KOPT-K1 (cell line): ENCODE results near the gene CCDC102B.

Experiments
- H3K27ac ChIP-seq: fragments of 200-600 bp; sonication (generic); 2 replicates; pipeline ENCODE4 v1.5.1; 2016; ENCODE audit warnings: antibody characterized with exemption, mild to moderate bottlenecking, low read depth, low read length; ENCODE audit not compliant: poor library complexity, severe bottlenecking
- H3K36me3 ChIP-seq: fragments of 200-600 bp; sonication (generic); 2 replicates; pipeline ENCODE4 v1.5.1; 2017; ENCODE audit warnings: antibody characterized with exemption, mild to moderate bottlenecking, low read length, moderate library complexity; ENCODE audit not compliant: insufficient read depth
- H3K9me3 ChIP-seq: fragments of 200-600 bp; sonication (generic); 2 replicates; pipeline ENCODE4 v1.5.1; 2017; ENCODE audit warnings: antibody characterized with exemption, low read length, mild to moderate bottlenecking; ENCODE audit not compliant: insufficient read depth, poor library complexity, severe bottlenecking

CCDC102B gene

GRCh38 chr18:68796936-68797690, 767 bp upstream of the CCDC102B start:
- H3K27ac ChIP-seq: no peak overlapping the region

DNA sequence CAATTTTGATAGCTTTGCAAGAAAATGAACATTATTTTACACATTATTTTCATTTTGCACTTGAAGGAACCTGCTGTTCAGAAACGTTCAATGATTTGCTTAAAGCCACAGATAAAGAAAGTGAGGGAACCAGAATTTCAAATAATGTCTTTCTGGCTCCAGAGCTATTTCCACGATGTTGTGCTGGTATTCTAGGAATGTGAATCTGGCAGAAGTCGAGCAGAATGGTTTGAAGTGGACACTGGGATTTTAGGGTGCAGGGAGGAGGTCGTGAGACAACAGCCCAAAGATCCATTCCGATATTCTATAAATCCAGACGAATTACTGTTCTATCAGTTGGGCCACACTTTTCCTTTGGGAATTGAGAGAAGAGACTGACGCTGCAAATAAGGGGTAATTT, 2.2 kb downstream of the CCDC102B start:
- Histone ChIP-seq H3K9me3 (no peaks in the 10 kb centered on the region), H3K27ac (no peak overlapping the region), H3K36me3 (no peaks in the 10 kb centered on the region)

More at GRCh38 chr18:68796936-68797690, 767 bp upstream of the CCDC102B start:
- no peaks in the 10 kb centered on the region for H3K36me3 ChIP-seq
- H3K9me3 ChIP-seq: no peaks in the 10 kb centered on the region

- H3K9me3 ChIP-seq: no peaks in the 10 kb centered on the region
- no peak overlapping the region for H3K27ac ChIP-seq
Observed at GRCh38 chr18:68803356-68803755, 5.5 kb downstream of the CCDC102B start.

GRCh38 chr18:68817584-68817983, 19.7 kb downstream of the CCDC102B start:
- no peak overlapping the region for H3K27ac ChIP-seq
- H3K36me3 ChIP-seq: no peaks in the 10 kb centered on the region

More at GRCh38 chr18:68803356-68803755, 5.5 kb downstream of the CCDC102B start:
- no peaks in the 10 kb centered on the region for H3K36me3 ChIP-seq

GRCh38 chr18:68818584-68818983, 20.7 kb downstream of the CCDC102B start:
- H3K27ac ChIP-seq: no peak overlapping the region
- H3K36me3 ChIP-seq: no peaks in the 10 kb centered on the region
- H3K9me3 ChIP-seq: no peaks in the 10 kb centered on the region

More at GRCh38 chr18:68817584-68817983, 19.7 kb downstream of the CCDC102B start:
- H3K9me3 ChIP-seq: no peaks in the 10 kb centered on the region

DNA sequence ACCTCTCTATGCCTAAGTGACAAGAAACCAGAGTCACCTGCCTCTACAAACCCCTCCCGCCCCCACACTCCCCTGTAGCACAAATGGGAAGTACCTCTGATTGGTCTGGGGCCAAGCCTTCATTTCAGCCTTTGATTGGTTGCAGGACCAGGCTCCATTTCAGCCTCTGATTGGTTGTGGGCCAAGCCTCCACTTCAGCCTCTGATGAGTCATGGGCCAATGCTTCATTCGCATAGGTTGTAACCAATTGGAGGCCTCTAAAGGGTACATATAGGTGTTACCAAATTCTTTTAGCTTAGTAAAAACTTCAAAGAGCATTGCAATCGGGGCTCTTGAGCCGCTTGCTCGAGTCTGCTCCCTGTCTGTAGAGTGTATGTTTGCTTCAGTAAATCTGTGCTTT, 25.0 kb downstream of the CCDC102B start:
- H3K27ac ChIP-seq: no peak overlapping the region
- no peaks in the 10 kb centered on the region for H3K9me3 ChIP-seq
- H3K36me3 ChIP-seq: no peaks in the 10 kb centered on the region

- Histone ChIP-seq H3K27ac (no peak overlapping the region), H3K36me3 (no peaks in the 10 kb centered on the region), H3K9me3 (no peaks in the 10 kb centered on the region)
Observed at GRCh38 chr18:68826121-68826520, 28.2 kb downstream of the CCDC102B start.

GRCh38 chr18:68830256-68831045, 32.6 kb downstream of the CCDC102B start:
- H3K36me3 ChIP-seq: no peaks in the 10 kb centered on the region
- no peaks in the 10 kb centered on the region for H3K9me3 ChIP-seq
- H3K27ac ChIP-seq: no peak overlapping the region

- Histone ChIP-seq H3K27ac (no peak overlapping the region), H3K9me3 (no peaks in the 10 kb centered on the region), H3K36me3 (no peaks in the 10 kb centered on the region)
Observed at GRCh38 chr18:68833756-68834155, 35.9 kb downstream of the CCDC102B start.

DNA sequence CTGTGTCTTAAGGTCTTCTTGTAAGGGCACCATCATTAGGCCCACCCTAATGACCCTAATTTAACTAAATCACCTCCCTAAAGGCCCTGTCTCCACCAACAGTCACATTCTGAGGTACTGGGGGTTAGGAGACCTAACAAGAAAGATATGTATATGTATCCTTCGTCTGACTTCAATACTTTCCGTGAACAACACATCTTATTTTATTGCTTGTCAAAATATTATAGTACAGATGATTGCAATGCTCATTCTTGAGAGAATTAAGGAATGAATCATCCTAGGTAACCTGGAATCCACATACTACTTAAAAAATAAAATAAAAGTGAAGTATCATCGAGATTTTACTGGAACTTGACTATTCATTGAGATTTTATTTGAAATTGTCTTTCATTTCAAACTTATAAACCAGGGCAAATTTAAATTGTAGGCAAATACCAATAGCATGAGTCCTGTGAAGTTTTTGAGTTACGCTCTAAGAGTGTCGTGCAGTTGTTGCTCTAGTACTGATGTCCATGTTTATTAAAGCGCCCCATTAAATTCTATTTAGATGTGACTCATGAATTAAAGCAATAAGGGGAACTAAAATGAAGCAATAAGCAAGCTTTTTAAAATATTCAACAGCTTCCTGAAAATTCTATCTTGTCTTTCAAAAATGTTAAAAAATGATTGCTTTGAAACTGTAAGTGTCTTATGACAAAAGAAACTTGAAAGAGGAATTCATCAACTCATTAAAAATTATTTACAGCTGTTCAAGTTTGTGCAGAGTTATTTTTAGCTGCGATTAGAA, 40.0 kb downstream of the CCDC102B start:
- H3K27ac ChIP-seq: no peak overlapping the region

GRCh38 chr18:68839701-68840100, 41.8 kb downstream of the CCDC102B start:
- no peak overlapping the region for H3K27ac ChIP-seq
- H3K9me3 ChIP-seq: no peaks in the 10 kb centered on the region
- H3K36me3 ChIP-seq: no peaks in the 10 kb centered on the region

More for the DNA sequence above, 40.0 kb downstream of the CCDC102B start:
- no peaks in the 10 kb centered on the region for H3K9me3 ChIP-seq
- H3K36me3 ChIP-seq: no peaks in the 10 kb centered on the region

DNA sequence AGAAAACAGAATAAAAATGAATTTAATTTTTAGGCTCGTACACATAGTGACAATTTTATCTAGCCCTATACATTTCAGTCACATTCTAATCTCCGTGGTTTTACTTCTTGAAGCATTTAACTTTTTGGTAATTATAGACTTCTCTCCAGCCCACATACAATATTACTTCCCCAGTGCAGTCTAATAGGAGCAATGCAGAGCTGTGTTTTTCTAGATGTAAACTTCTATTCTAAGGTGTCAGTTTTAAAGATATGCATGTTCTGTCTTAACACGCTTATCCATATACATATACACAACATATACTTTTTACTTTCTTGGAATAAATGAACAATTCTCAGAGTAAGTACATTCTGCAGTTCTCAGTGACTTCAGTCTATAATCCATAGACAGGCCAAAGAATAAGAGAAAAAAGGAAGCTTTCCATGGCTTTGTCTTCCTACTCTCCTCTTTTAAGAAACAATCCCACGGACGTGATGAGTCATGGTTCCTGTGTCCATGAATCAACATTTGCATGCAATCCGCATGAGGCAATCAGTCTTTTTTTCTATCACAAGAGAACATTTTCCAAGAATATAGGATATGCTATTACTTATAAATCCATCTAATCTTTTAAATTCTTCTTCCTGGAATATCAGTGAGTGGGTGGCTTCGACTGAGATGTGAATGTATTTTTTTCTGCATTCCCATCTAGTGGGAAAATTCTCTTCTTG, 42.8 kb downstream of the CCDC102B start:
- Histone ChIP-seq H3K36me3 (no peaks in the 10 kb centered on the region), H3K9me3 (no peaks in the 10 kb centered on the region), H3K27ac (no peak overlapping the region)

GRCh38 chr18:68841301-68841700, 43.4 kb downstream of the CCDC102B start:
- no peaks in the 10 kb centered on the region for H3K9me3 ChIP-seq
- no peak overlapping the region for H3K27ac ChIP-seq
- H3K36me3 ChIP-seq: no peaks in the 10 kb centered on the region

DNA sequence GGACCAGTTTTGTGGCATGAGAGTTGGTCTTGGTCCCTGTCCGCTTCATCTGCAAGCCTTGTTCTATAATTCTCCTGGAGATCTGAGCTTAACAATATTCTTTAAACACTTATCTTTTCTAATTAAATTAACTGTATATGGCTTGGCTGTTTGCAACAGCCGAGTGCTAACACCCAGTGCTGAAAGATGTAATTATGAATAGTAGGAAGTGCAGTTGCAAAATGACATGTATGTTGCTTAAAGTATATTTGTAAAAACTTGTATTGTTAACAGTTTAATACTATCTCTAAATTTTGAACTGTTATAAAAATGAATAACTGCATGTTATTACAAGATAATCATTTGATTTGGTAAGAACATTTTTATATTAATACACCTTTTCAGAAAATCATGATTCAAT, 45.1 kb downstream of the CCDC102B start:
- Histone ChIP-seq H3K36me3 (no peaks in the 10 kb centered on the region), H3K27ac (no peak overlapping the region), H3K9me3 (no peaks in the 10 kb centered on the region)
